Fibroblast of upper back skin (primary cell): Measurements from ENCODE around the gene UBE2V1.

Source experiments
- DNase-seq: peaks from one replicate; pipeline ENCODE4 v3.0.0-alpha.2; 2013

Gene UBE2V1

DNA sequence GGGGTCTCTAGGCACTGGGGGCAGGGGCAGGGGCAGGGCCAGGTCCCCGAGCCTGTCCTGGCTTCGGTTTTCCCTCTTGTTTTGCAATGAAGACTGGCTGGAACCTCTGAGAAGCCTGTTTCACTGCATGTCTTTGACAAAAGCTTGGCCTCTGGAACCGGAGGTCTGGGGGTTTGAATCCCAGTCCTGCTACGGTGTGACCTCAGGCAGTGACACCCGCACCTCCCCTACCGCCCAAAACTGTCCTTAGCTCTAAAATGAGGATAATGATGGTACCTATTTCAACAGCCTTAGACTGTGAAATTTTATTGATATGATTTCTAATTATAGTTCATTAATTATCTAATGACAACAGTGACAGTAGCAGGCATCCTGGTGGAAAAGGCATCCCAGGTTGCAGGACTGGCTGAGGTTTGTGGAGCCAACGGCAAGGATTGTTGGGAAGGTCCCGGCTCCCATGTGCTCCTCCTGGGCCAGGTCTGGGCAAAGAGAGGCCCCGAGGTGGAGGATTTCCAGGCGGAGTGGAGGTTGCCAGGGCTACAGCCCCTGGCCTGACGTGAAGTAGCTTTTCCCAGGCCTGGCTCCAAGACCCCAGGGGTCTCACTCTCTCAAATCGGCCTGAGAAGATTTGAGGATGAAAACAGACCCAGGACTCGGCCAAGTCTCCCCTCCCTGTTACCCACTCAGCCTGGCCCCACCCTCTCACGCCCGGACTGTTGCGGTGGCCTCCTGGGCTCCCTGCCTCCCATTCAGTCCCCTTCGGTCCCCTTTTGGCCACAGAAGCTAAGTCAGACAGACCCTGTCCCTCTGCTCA lies 72.3 kb downstream of the UBE2V1 start:
- no peak for DNase-seq

DNA sequence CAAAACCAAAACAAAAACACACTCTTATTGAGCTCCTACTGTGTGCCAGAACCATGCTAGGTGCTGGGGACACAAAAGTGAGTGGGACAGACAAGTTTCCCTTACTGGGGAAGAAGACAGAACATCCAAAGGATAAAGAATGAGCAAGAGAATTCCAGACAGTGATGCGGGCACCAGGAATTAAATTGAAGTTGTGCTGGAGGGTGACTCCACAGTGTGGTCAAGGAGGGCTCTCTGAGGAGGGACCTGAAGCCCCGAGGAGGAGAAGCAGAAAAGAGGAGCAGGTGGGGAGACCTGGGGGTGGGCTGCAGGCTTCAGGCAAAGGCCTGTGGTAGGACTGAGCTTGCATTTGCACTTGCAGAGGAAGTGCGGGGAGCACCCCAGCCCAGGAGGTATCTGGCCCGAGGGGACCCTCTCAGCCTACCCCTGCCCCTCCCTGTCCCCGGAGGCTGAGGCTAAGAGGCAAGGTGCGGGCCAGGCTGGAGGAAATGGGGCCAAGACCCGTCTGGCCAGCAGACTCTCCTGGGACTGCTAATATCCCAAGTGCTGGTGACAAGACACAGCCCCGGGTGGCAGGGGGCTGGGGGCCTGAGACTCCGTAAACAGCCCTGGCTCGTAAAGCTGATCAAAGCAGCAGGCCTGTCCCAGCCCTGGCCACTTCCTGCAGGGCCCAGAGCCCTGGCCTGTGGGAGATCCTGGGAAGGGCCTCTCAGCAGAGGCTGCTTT lies 73.1 kb downstream of the UBE2V1 start:
- no peak for DNase-seq

DNA sequence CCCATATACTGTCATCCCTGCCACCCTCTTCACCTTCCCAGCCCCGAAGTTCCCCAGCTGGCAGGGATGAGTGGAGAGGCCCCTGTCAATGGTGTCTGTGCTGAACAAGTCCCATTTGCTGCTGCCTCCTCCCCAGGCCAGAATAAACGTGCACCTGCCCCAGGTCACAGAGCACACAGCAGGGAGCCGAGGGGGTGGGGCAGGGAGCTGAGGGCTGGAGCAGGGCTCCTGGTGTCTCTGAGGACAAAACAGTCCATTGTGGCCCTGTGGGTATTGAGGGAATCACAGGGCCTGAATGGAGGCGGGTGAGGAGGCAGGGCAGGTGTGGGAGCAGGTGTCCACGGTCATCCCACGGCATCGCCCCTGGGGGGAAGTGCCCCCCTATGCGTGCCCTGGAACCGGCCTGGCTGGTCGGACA lies 74.4 kb downstream of the UBE2V1 start:
- DNase-seq: no peak

DNA sequence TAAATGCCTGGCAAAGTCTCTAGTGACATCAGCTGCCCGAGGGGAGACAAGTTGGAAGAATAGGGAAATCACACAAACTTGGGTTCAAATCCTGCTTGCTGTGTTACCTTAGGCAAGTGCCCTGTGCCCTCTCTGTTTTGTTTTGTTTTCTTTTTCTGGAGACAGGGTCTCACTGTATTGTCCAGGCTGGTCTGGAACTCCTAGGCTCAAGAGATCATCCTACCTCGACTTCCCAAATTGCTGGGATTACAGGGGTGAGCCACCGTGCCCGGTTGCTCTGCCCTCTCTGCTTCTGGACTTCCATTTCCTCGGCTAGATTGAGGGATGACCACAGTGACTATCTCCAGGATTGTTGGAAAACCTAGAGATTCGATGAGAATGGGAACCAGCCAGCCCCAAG lies 74.8 kb downstream of the UBE2V1 start:
- no peak for DNase-seq

DNA sequence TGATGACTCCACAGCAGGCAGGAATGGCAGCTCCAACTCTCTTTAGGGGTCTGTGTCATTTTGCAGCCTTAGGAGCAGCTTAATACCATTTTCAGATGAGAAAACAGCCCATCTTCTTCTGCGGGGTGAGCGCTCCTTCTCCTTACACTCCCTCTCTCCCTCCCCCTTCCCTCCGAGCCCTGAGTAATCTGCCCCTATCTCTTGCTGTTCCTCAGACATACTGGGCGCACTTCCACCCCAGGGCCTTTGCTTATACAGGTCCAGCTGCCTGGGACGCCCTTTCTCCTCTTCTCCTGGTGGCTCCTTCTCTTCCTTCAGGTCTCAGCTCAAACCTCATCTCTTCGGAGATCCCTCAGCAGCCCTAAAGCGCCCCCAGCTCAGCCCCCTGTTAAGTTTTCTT lies 75.4 kb downstream of the UBE2V1 start:
- no peak for DNase-seq

DNA sequence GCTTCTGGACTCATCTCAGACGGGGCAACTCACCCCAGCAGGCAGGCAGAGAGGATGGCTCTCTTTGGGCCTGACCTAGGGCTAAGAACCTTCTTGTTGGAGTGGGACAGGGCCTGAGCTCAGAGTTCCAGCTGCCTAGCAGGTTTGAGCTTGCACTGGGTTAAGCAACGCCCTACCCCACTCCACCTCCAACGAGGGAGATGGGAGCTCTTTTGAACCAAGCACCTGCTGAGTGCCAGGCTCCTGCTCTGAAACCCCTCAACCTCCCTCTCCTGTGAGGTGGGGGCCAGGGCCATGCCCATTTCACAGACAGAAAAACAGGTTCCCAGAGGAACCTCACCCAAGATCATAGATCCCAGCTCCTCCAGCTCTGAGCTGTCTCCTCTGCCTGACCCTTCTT lies 75.8 kb downstream of the UBE2V1 start:
- DNase-seq: no peak

DNA sequence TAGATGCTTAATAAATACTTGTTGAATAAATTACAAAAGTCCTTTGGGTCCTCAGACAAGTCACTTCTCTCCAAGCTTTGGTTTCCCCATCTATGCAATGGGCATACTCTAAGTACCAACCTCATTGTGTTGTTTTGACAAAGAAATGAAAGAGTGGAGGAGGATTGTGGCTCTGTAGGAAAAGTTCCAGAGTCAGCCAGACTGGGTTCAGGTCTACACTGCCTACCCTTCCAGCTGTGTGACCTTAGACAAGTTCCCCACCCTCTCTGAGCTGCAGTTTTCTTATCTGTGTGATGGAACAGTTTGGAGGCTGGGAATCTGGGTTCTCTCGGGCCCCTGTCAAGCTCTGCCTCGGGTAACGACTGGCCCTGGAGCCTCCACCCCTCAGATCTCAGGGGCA lies 76.2 kb downstream of the UBE2V1 start:
- no peak for DNase-seq

DNA sequence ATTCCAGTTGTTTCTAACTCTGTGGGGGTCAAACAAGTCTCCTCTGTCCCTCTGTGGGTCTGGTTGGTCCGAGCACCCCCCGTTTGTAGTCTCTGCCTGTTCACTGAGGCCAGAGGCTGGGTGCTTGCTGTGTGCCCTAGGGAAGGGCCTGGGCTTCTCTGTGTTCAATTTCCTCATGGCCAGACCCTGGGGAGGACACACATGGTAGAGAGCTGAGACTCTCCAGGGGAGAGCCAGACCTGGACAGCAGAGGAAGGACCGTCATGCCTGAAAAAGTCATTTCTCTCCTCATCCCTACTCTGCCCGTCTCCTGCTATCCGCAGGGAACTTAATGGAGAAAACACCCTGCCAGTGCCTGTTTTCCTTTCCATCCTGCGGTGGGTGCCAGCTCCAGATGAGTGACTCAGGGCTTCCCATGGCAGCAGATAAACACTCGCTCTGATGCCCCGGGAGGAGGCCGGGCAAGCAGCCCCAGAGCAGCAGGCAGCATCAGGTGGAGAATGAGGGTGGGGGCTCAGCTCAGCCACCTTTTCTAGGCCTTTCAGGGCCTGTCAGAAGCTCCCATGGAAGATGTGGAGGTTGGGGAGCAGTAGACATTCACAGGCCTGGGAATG lies 78.3 kb downstream of the UBE2V1 start:
- DNase-seq: no peak

DNA sequence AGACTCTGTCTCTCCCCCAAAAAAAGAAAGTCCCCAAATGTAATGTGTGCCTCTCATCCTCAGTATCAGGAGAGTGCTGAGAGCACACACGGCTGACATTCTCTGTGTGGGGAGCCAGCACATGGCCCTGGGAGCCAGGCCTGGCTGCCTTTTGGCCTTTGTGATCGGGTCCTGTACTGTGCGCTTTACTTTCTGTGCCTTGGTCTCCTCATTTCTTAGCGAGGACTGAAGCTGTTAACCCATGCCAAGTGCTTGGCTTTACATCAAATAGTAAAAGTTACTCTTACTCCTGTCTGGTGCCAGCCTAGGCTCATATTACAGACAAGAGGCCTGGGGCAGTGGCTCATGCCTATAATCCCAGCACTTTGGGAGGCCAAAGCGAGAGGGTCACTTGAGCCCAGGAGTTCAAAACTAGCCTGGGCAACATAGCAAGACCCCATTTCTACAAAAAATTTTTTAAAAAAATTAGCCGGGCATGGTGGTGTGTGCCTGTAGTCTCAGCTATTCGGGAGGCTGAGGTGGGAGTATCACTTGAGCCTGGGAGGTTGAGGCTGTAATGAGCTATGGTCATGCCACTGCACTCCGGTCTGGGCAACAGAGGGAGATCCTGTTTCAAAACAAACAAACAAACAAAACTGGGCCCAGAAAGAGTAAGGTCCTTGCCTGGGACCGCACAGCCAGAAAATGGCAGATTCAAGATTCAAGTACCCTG lies 79.8 kb downstream of the UBE2V1 start:
- no peak for DNase-seq
